GM12875 (cell line): ENCODE data around the gene INF2.
"Not testable (repeated sequence)": the region's sequence is repeated elsewhere in the genome, so short reads cannot be mapped to it uniquely, and the experiment has no call there.

ENCODE experiments used
- H3K4me3 ChIP-seq: one replicate; pipeline ENCODE4 v1.5.1; 2011; ENCODE audit warnings: low read depth, low read length, control low read depth
- TF ChIP-seq, protein P1 (sequence below): IDR thresholded peaks from 2 replicates; pipeline ENCODE4 v1.5.1; 2011; ENCODE audit warnings: low read depth, mild to moderate bottlenecking, control low read depth, inconsistent platforms, low read length, moderate library complexity, borderline replicate concordance; ENCODE audit not compliant: insufficient read depth

The INF2 gene

DNA sequence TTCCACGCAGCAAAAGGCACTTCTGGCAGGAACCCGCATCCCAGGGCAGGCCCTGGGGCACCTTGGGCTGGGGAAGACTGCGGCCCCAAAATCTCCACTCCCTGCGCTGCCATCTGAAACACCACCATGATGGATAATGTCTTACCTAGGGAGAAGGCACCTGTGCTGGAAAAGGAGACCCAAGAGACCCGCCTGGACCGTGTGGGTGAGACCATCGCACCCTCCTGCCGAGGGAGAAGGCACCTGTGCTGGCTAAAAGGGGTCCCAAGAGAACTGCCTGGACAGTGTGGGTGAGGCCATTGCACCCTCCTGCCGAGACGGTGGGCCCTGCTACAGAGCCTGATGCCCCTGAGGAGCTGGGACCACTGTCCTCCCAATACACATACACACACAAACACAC lies 24.8 kb upstream of the INF2 start:
- no peak overlapping the region for H3K4me3 ChIP-seq
- TF ChIP-seq, protein P1, sequence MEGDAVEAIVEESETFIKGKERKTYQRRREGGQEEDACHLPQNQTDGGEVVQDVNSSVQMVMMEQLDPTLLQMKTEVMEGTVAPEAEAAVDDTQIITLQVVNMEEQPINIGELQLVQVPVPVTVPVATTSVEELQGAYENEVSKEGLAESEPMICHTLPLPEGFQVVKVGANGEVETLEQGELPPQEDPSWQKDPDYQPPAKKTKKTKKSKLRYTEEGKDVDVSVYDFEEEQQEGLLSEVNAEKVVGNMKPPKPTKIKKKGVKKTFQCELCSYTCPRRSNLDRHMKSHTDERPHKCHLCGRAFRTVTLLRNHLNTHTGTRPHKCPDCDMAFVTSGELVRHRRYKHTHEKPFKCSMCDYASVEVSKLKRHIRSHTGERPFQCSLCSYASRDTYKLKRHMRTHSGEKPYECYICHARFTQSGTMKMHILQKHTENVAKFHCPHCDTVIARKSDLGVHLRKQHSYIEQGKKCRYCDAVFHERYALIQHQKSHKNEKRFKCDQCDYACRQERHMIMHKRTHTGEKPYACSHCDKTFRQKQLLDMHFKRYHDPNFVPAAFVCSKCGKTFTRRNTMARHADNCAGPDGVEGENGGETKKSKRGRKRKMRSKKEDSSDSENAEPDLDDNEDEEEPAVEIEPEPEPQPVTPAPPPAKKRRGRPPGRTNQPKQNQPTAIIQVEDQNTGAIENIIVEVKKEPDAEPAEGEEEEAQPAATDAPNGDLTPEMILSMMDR: no peak

DNA sequence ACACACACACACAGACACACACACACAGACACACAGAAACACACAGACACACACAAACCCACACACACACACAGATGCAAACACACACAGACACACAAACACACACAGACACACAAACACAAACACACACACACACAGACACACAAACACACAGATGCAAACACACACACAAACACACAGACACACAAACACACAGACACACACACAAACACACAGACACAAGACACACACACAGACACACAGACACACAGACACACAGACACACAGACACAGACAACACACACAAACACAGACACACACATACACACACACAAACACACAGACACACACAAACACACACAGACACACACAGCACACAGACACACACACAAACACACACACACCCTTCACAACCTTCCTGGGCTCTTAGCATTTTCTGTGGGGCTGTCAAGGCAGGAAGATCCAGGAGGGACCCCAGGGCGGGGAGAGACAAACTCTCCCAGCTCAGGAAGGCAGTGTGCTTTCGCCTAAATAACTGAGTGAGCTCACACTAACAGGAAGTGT lies 24.2 kb upstream of the INF2 start:
- TF ChIP-seq, protein P1: no peak
- H3K4me3 ChIP-seq: no peak overlapping the region

DNA sequence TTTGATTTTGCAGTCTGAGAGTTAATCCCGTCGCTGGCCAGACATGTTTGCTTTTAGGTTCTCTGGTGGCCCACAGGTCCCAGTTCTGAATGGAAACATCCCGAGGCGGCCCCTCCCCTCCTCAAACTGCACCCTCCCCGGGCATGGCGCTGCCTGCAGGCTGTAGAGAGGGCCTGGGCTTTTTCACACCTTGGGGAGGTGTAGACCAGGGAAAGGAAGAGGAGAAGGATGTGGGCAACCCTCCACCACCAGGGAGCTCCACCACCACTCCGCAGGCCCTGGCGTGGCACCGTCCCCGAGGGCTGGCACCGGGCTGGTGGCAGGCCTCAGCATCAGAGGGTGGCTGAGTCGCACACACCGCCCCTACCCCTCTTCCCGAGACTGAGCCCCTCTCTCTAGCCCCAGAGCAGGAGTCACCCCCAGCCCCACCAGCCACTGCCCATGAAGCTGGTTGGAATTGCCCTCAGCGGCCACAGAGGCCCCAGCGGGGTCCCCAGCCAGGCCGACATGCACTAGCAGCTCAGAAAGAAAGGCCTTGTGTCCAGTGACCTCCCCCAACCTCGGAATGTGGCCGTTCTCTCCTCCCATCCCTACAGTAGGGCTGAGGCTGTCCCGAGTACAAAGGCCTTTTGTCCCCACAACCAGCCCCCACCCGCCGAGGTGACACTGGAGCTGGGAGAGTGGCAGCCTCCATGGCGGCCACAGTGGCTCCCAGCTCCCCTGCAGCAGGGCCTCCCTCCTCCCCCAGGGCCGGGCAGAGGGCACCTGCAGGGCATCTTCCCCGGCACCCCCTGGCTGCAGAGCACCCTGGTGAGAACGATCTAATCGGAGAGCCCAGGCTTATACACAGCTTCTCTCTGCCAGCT lies 23.5 kb upstream of the INF2 start:
- TF ChIP-seq, protein P1: peak; percentile 33; the same call in 1 of the 2 replicates

DNA sequence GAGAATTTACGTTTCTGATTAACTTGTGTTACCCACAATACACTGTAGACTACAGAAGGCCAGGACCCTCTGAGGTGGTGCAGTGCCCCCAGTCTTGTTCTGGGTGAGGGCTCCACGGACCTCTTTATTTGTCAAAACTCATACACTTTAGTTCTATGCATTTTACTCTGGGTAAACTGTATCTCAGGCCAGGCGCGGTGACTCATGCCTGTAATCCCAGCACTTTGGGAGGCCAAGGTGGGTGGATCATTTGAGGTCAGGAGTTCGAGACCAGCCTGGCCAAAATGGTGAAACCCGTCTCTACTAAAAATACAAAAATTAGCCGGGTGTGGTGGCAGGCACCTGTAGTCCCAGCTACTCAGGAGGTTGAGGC lies 22.9 kb upstream of the INF2 start:
- not testable (repeated sequence) for H3K4me3 ChIP-seq

More for the DNA sequence above, 23.5 kb upstream of the INF2 start:
- no peak overlapping the region for H3K4me3 ChIP-seq

DNA sequence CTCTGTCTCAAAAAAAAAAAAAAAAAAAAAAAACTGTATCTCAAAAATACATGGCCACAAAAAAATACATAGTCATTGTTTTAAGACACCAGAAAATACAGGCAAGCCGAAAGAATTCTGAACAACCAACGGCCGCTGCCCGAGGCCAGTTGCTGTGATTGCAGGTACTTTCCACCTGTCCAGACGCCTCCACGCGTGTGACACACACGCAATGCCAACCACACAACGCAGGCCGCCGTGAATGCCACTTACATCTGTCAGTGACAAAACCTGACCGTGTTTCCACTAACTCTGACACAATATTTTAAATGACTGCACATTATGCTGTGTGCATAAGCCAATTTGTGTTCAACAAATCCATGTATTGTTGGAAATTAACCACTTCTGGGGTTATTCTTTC lies 22.4 kb upstream of the INF2 start:
- TF ChIP-seq, protein P1: no peak
- no peak overlapping the region for H3K4me3 ChIP-seq

DNA sequence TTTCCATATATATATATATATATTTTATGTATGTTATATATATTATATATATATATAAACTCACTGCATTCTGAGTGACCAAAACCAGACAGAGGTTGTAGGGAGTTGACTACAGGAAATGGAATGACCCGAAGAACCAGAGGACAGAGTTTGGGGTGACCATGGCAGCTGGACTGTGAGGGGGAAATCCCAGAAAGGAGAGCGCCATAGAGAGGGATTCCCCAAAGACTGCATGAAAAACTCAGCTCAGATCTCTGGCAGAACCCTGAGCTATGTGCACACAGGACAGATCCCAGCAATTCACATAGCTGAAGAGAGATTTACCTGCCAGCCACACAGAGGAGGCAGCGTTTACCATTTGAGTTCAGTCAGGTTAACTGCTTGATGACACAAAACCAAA lies 19.7 kb upstream of the INF2 start:
- H3K4me3 ChIP-seq: no peak overlapping the region

DNA sequence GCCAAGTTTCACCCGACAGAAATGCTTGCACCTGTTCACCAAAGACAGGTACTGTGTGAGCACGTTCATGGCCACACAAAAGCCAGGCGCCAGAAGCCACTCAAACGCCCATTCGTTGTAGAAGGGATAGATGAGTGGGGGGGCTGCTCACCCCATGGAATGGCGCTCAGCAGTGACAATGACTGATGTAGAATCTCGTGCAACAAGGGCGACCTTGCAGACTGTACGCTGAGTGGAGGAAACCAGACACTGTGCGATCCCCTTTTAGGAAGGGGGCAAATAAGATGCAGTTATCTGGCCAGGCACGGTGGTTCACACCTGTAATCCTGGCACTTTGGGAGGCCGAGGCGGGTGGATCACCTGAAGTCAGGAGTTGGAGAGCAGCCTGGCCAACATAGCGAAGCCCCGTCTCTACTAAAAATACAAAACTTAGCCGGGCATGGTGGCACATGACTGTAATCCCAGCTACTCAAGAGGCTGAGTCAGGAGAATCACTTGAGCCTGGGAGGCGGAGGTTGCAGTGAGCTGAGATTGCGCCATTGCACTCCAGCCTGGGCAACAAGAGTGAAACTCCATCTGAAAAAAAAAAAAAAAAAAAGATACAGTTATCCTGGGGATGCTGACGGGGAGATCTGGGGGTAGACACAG lies 18.0 kb upstream of the INF2 start:
- not testable (repeated sequence) for H3K4me3 ChIP-seq

More for the DNA sequence above, 19.7 kb upstream of the INF2 start:
- TF ChIP-seq, protein P1: no peak

DNA sequence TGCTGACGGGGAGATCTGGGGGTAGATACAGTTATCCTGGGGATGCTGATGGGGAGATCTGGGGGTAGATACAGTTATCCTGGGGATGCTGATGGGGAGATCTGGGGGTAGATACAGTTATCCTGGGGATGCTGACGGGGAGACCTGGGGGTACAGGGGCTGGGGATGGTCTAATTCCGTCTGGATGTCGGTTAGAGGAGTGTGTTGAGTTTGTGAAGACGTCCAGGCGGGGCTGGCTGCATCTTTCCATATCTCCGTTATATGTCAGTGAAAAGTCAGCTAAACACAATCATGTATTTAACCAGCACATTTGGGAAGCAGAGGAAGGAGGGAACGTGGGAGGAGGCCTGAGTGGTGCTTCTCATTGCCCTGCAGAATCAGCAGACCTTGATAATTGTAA lies 17.3 kb upstream of the INF2 start:
- not testable (repeated sequence) for H3K4me3 ChIP-seq
